ENCODE data around the gene OPA1. TPM values are rescaled to one million over a fixed set of nuclear protein-coding genes. Genes with fewer than 3 reads are reported as not detected.

OPA1 gene
- total and polyA plus RNA-seq, 8 donors = 12.1 to 198 (median 41.7) TPM

DNA sequence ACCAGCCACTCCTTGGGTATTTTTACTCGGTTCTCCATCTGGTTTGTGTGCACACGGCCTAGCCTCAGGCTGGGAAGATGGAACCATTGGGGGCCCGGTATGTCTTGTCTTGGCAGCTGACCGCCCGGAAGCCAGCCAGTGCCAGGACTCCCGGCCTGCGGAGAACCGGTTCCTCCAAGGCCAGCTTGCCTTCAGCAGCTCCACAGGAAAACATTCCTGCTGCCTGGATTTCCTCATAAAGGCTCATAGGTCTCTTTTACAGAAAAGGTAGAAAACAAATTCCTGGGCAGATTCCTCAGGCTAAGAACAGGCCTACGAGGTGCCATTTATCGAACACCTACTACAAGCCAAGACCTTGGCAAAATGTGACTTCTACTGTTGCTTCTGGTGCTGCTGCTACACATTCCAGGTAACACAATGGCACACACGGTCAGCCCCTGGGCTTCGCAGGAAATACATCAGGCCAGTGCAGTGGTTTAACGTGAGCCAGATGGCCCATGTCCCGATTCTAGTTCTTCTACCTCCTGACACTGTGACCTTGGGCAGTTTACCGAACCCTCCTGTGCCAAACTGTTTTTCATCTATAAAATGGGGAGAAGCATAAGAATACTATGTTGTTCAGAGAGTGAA is 141.8 kb downstream of the OPA1 start:
- no peak for DNase-seq
- TF ChIP-seq, protein P1, sequence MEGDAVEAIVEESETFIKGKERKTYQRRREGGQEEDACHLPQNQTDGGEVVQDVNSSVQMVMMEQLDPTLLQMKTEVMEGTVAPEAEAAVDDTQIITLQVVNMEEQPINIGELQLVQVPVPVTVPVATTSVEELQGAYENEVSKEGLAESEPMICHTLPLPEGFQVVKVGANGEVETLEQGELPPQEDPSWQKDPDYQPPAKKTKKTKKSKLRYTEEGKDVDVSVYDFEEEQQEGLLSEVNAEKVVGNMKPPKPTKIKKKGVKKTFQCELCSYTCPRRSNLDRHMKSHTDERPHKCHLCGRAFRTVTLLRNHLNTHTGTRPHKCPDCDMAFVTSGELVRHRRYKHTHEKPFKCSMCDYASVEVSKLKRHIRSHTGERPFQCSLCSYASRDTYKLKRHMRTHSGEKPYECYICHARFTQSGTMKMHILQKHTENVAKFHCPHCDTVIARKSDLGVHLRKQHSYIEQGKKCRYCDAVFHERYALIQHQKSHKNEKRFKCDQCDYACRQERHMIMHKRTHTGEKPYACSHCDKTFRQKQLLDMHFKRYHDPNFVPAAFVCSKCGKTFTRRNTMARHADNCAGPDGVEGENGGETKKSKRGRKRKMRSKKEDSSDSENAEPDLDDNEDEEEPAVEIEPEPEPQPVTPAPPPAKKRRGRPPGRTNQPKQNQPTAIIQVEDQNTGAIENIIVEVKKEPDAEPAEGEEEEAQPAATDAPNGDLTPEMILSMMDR (IDR thresholded peaks at IDR 0.05) = no peak
- TF ChIP-seq POLR2AphosphoS5 (IDR thresholded peaks at IDR 0.05) (no peak), POLR2A (IDR thresholded peaks at IDR 0.05) (no peak)
- H3K4me3 ChIP-seq = no peak overlapping the region
- intact Hi-C loops (cut with DNase I; ENCODE audit: low total_unique reads) = no loop called here
- no peaks in the 10 kb centered on the region for H3K36me3 ChIP-seq
- H3K4me1 ChIP-seq = no peaks in the 10 kb centered on the region
- no peak overlapping the region for H3K27ac ChIP-seq
- WGBS, 5 donors = 81 to 88% (median 86%) methylated on average over 15 of the region's 15 CpGs
- no peaks in the 10 kb centered on the region for H3K27me3 ChIP-seq
- no peaks in the 10 kb centered on the region for H3K9me3 ChIP-seq

DNA sequence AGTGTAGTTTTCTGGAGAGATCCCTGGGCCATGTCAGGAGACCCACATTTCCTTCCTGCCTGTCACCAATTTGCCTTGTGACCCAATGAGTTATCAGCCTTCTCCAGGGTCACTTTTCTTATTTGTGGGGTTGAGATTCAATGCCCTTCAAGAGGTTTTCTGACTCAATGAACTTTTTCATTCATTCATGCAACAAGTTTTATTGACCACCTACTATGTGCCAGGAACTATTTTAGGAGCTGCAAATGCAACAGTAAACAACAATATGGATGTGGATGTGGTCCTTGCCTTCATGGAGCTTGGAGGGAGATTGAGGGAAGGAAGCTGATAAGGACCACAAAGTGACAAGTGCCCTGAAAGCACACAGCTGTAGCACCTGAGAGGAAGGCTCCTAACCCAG is 142.8 kb downstream of the OPA1 start:
- Histone ChIP-seq H3K27me3 (no peaks in the 10 kb centered on the region), H3K9me3 (no peaks in the 10 kb centered on the region), H3K27ac (no peak overlapping the region), H3K36me3 (no peaks in the 10 kb centered on the region), H3K4me3 (no peak overlapping the region), H3K4me1 (no peaks in the 10 kb centered on the region)
- TF ChIP-seq EP300 (IDR thresholded peaks at IDR 0.05) = no peak
- TF ChIP-seq, protein P1 (IDR thresholded peaks at IDR 0.05) = no peak
- TF ChIP-seq POLR2AphosphoS5 (IDR thresholded peaks at IDR 0.05) = no peak
- DNase-seq = no peak
- intact Hi-C loops (cut with DNase I; ENCODE audit: low total_unique reads) = no loop called here

DNA sequence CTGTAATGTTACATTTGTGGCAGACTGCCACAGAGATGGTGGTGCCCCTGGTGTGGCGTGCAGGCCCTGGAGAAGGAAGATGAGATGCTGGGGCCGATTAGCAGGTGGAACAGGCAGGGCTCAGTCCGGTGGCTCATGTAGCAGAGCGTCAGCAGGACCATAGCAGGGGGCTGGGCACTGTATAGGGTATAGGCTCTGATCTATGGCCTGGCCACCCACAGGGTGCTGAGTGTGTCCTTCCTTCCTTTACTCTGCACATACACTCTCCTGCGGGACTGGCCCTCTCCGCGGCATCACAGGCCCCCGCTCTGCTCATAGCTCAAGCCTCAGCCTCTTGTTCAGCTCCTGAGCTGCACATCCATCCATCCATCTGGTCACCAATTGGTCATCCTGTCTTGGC is 143.6 kb downstream of the OPA1 start:
- no peaks in the 10 kb centered on the region for H3K36me3 ChIP-seq
- no peaks in the 10 kb centered on the region for H3K27me3 ChIP-seq
- H3K4me3 ChIP-seq = no peak overlapping the region
- no peak for DNase-seq
- H3K4me1 ChIP-seq = no peaks in the 10 kb centered on the region
- H3K9me3 ChIP-seq = no peaks in the 10 kb centered on the region
- TF ChIP-seq, protein P1 (IDR thresholded peaks at IDR 0.05) = no peak
- TF ChIP-seq POLR2AphosphoS5 (IDR thresholded peaks at IDR 0.05) (no peak), EP300 (IDR thresholded peaks at IDR 0.05) (no peak), POLR2A (IDR thresholded peaks at IDR 0.05) (no peak)
- no peak overlapping the region for H3K27ac ChIP-seq
- 92 to 96% (median 95%) methylated on average over 8 of the region's 8 CpGs for WGBS, 5 donors
- intact Hi-C loops (cut with DNase I; ENCODE audit: low total_unique reads) = no loop called here

DNA sequence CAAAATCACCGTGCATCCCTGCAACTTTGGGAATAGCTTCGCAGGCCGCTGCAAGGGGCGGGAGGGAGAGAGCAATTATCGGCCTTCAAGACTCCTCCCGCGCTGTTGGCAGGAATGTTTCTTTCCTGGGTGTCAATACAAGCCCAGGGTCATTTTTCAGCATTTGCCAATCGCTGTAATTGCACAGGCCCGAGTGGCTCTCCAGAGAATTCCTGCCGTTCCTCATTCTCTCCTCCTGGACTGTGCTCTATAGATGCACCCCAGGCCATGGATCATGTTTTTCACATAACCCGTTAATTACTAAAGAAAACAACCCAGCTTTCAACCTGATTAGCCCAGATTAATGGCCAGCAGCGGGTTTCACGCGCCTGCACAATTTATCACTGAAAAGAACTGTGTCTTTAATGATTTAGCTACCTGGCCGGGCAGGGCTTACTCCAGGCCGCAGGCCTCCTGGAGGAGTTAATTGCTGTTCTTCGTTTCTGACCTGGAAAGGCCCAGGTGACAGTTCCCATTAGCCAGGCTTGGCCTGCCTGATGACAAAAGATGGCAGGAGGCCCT is 144.3 kb downstream of the OPA1 start:
- peak in 1 of 2 donors; percentile 23 for DNase-seq
- H3K27me3 ChIP-seq = no peaks in the 10 kb centered on the region
- no peak for TF ChIP-seq EP300 (IDR thresholded peaks at IDR 0.05)
- TF ChIP-seq, protein P1 (IDR thresholded peaks at IDR 0.05) = no peak
- no peak for TF ChIP-seq POLR2AphosphoS5 (IDR thresholded peaks at IDR 0.05)
- TF ChIP-seq POLR2A (IDR thresholded peaks at IDR 0.05) = no peak

More for the DNA sequence above, 144.3 kb downstream of the OPA1 start:
- Histone ChIP-seq H3K27ac (no peak overlapping the region), H3K4me3 (no peak overlapping the region), H3K36me3 (no peaks in the 10 kb centered on the region), H3K9me3 (no peaks in the 10 kb centered on the region), H3K4me1 (no peaks in the 10 kb centered on the region)
- intact Hi-C loops (cut with DNase I; ENCODE audit: low total_unique reads) = no loop called here
- 84 to 91% (median 88%) methylated on average over 17 of the region's 17 CpGs for WGBS, 5 donors

All from stomach (tissue), 9 donors.